K562 (cell line): ENCODE measurements around the gene AP3M1.
"Not testable (repeated sequence)": the region's sequence is repeated elsewhere in the genome, so short reads cannot be mapped to it uniquely, and the experiment has no call there.

ENCODE experiments used
- JUNB ChIP-seq: fragments of 450-650 bp; formaldehyde crosslinking; conservative IDR thresholded peaks from 2 replicates; pipeline ENCODE4 v1.4.0; 2020; ENCODE audit warnings: mild to moderate bottlenecking
- POLR2A ChIP-seq: fragments of 450-650 bp; conservative IDR thresholded peaks from 2 replicates; pipeline ENCODE4 v1.6.1; 2016
- POLR2AphosphoS5 ChIP-seq: IDR thresholded peaks from 2 replicates; pipeline ENCODE4 v1.6.1; 2011; ENCODE audit warnings: mild to moderate bottlenecking, low read depth, low read length, moderate library complexity; ENCODE audit not compliant: control insufficient read depth, insufficient read depth
- POLR2H ChIP-seq: IDR thresholded peaks from 2 replicates; pipeline ENCODE4 v1.6.1; 2016; ENCODE audit warnings: missing genetic modification characterization, low read depth, mild to moderate bottlenecking, control low read depth, missing compliant biosample characterization, moderate library complexity
- SMARCA4 ChIP-seq: fragments of 450-650 bp; IDR thresholded peaks from 2 replicates; pipeline ENCODE4 v1.6.1; 2016
- SMARCE1 ChIP-seq: fragments of 450-650 bp; IDR thresholded peaks from 2 replicates; pipeline ENCODE4 v1.7.1; 2016; ENCODE audit warnings: mild to moderate bottlenecking
- SP2 ChIP-seq: IDR thresholded peaks from 2 replicates; pipeline ENCODE4 v1.6.1; 2011; ENCODE audit warnings: mild to moderate bottlenecking, low read depth, low read length, moderate library complexity; ENCODE audit not compliant: poor library complexity, severe bottlenecking; ENCODE audit errors: extremely low read depth
- TBL1XR1 ChIP-seq, 2 experiments: IDR thresholded peaks; 2 replicates each; pipeline ENCODE4 v1.6.1; 2012; ENCODE audit warnings: improper control_type of control experiment in 2 of 2, low read length in 2 of 2, mild to moderate bottlenecking in 1 of 2
- TF ChIP-seq, protein P1 (sequence below): fragments of 200-400 bp; formaldehyde crosslinking; IDR thresholded peaks from 2 replicates; pipeline ENCODE4 v1.6.1; 2017; ENCODE audit warnings: mild to moderate bottlenecking, low read depth, low read length, moderate library complexity
- TF ChIP-seq, protein P2 (sequence below), 3 experiments: IDR thresholded peaks in 2 of 3; conservative IDR thresholded peaks in 1 of 3; 2 replicates each; pipeline ENCODE4 v1.5.1; 2011 to 2012; ENCODE audit warnings: low read length in 3 of 3, mild to moderate bottlenecking in 3 of 3, control low read depth in 2 of 3, improper control_type of control experiment in 1 of 3, inconsistent platforms in 1 of 3, low read depth in 1 of 3, mixed read lengths in 1 of 3, moderate library complexity in 1 of 3; ENCODE audit not compliant: insufficient read depth in 2 of 3
- TF ChIP-seq, protein P3 (sequence below): sonication (generic); formaldehyde crosslinking; IDR thresholded peaks from 2 replicates; pipeline ENCODE4 v1.9.0; 2022; ENCODE audit warnings: mild to moderate bottlenecking, missing genetic modification reagents
- TF ChIP-seq, protein P4 (sequence below), 2 experiments: IDR thresholded peaks; 2 replicates each; pipeline ENCODE4 v1.6.1; 2012; ENCODE audit warnings: improper control_type of control experiment in 2 of 2, low read depth in 2 of 2, low read length in 2 of 2, borderline replicate concordance in 1 of 2
- TF ChIP-seq, protein P5 (sequence below): sonication (generic); formaldehyde crosslinking; IDR thresholded peaks from 2 replicates; pipeline ENCODE4 v1.8.0; 2022; ENCODE audit warnings: mild to moderate bottlenecking, missing genetic modification reagents

DNA sequence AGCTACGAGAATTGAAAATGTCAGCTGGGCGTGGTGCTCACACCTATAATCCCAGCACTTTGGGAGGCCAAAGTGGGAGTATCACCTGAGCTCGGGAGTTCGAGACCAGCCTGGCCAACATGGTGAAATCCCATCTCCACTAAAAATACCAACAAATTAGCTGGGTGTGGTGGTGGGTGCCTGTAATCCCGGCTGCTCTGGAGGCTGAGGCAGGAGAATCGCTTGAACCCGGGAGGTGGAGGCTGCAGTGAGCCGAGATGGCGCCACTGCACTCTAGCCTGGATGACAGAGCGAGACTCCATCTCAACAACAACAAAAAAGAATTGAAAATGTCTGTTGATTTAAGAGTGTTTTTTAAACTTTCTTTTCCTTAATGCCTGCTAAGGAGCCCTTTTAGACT is 3.6 kb downstream of the AP3M1 start:
- TF ChIP-seq TBL1XR1 (IDR thresholded peaks at IDR 0.05; ENCODE audit: low read length in 2 of 2); SMARCE1; SP2; JUNB; POLR2AphosphoS5; POLR2A; POLR2H (tag); SMARCA4: not testable (repeated sequence)
- TF ChIP-seq, protein P1, sequence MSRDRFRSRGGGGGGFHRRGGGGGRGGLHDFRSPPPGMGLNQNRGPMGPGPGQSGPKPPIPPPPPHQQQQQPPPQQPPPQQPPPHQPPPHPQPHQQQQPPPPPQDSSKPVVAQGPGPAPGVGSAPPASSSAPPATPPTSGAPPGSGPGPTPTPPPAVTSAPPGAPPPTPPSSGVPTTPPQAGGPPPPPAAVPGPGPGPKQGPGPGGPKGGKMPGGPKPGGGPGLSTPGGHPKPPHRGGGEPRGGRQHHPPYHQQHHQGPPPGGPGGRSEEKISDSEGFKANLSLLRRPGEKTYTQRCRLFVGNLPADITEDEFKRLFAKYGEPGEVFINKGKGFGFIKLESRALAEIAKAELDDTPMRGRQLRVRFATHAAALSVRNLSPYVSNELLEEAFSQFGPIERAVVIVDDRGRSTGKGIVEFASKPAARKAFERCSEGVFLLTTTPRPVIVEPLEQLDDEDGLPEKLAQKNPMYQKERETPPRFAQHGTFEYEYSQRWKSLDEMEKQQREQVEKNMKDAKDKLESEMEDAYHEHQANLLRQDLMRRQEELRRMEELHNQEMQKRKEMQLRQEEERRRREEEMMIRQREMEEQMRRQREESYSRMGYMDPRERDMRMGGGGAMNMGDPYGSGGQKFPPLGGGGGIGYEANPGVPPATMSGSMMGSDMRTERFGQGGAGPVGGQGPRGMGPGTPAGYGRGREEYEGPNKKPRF: not testable (repeated sequence)
- TF ChIP-seq, protein P2, sequence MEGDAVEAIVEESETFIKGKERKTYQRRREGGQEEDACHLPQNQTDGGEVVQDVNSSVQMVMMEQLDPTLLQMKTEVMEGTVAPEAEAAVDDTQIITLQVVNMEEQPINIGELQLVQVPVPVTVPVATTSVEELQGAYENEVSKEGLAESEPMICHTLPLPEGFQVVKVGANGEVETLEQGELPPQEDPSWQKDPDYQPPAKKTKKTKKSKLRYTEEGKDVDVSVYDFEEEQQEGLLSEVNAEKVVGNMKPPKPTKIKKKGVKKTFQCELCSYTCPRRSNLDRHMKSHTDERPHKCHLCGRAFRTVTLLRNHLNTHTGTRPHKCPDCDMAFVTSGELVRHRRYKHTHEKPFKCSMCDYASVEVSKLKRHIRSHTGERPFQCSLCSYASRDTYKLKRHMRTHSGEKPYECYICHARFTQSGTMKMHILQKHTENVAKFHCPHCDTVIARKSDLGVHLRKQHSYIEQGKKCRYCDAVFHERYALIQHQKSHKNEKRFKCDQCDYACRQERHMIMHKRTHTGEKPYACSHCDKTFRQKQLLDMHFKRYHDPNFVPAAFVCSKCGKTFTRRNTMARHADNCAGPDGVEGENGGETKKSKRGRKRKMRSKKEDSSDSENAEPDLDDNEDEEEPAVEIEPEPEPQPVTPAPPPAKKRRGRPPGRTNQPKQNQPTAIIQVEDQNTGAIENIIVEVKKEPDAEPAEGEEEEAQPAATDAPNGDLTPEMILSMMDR (IDR thresholded peaks at IDR 0.05 in 2 of 3, conservative IDR thresholded peaks at IDR 0.05 in 1 of 3; ENCODE audit: insufficient read depth in 2 of 3, low read depth in 1 of 3, low read length in 3 of 3): not testable (repeated sequence)
- TF ChIP-seq, protein P3, sequence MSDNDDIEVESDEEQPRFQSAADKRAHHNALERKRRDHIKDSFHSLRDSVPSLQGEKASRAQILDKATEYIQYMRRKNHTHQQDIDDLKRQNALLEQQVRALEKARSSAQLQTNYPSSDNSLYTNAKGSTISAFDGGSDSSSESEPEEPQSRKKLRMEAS: not testable (repeated sequence)
- TF ChIP-seq, protein P4, sequence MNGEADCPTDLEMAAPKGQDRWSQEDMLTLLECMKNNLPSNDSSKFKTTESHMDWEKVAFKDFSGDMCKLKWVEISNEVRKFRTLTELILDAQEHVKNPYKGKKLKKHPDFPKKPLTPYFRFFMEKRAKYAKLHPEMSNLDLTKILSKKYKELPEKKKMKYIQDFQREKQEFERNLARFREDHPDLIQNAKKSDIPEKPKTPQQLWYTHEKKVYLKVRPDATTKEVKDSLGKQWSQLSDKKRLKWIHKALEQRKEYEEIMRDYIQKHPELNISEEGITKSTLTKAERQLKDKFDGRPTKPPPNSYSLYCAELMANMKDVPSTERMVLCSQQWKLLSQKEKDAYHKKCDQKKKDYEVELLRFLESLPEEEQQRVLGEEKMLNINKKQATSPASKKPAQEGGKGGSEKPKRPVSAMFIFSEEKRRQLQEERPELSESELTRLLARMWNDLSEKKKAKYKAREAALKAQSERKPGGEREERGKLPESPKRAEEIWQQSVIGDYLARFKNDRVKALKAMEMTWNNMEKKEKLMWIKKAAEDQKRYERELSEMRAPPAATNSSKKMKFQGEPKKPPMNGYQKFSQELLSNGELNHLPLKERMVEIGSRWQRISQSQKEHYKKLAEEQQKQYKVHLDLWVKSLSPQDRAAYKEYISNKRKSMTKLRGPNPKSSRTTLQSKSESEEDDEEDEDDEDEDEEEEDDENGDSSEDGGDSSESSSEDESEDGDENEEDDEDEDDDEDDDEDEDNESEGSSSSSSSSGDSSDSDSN (IDR thresholded peaks at IDR 0.05; ENCODE audit: borderline replicate concordance in 1 of 2, low read depth in 2 of 2, low read length in 2 of 2): not testable (repeated sequence)
- TF ChIP-seq, protein P5, sequence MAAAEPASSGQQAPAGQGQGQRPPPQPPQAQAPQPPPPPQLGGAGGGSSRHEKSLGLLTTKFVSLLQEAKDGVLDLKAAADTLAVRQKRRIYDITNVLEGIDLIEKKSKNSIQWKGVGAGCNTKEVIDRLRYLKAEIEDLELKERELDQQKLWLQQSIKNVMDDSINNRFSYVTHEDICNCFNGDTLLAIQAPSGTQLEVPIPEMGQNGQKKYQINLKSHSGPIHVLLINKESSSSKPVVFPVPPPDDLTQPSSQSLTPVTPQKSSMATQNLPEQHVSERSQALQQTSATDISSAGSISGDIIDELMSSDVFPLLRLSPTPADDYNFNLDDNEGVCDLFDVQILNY (CRISPR knock-in tag): not testable (repeated sequence)
